GM12878 (cell line): ENCODE measurements around the gene NSG2. TPM values are rescaled to one million over a fixed set of nuclear protein-coding genes. Genes with fewer than 3 reads are reported as not detected.

ENCODE experiments used
- ATAC-seq: fragments of 200-7000 bp; cut with Tn5 transposase; 3 replicates; pipeline ENCODE4 v1.9.1; 2020; ENCODE audit warnings: mild to moderate bottlenecking, moderate library complexity
- BruUV-seq: library from RNA; stranded (reverse); fragments of 400-500 nt; replicated peaks from 2 replicates; lab custom pipeline; 2021; lab: Mats Ljungman, UMichigan
- CTCF ChIA-PET: fragments of 300-600 bp; sonication (Branson Sonifier 250); formaldehyde crosslinking; extraction: SDS; loops from one replicate; lab custom pipeline; 2021; ENCODE audit warnings: inconsistent platforms; lab: Yijun Ruan, JAX
- POLR2A ChIA-PET: fragments of 350-600 bp; formaldehyde crosslinking; extraction: SDS; loops from one replicate; lab custom pipeline; 2021; ENCODE audit warnings: inconsistent platforms; lab: Charles Lee
- RAD21 ChIA-PET: fragments of 300-600 bp; sonication (Branson Sonifier 250); formaldehyde crosslinking; loops from one replicate; lab custom pipeline; 2023; ENCODE audit warnings: antibody characterized with exemption; ENCODE audit not compliant: unreplicated experiment; lab: Charles Lee
- SMC1A ChIA-PET: fragments of 300-600 bp; sonication (Branson Sonifier 250); formaldehyde crosslinking; loops from one replicate; lab custom pipeline; 2023; ENCODE audit not compliant: unreplicated experiment, uncharacterized antibody; lab: Charles Lee
- DNase-seq: peaks from one replicate; pipeline ENCODE4 v3.0.0-alpha.2; 2011; ENCODE audit warnings: low read depth, low spot score
- FAIRE-seq: peaks from 3 replicates; lab custom pipeline; 2011; peaks lifted over from hg19 to GRCh38; lab: Jason Lieb, UNC
- H2AFZ ChIP-seq: 2 replicates; pipeline ENCODE4 v1.6.0; 2011; ENCODE audit warnings: low read depth, low read length, control low read depth; ENCODE audit not compliant: control insufficient read depth
- H3K27ac ChIP-seq: 2 replicates; pipeline ENCODE4 v1.5.1; 2011; ENCODE audit warnings: control low read depth; ENCODE audit not compliant: control insufficient read depth, insufficient read depth
- H3K27me3 ChIP-seq, 2 experiments: replicated peaks in 1 of 2; 2 replicates each; pipeline versions ENCODE4 v1.6.0 to v1.6.1; 2011; ENCODE audit warnings: low read length in 1 of 2; ENCODE audit not compliant: control insufficient read depth in 2 of 2, insufficient read depth in 2 of 2
- H3K36me3 ChIP-seq, 2 experiments: 2 replicates each; pipeline ENCODE4 v1.5.1; 2011; ENCODE audit warnings: low read length in 1 of 2; ENCODE audit not compliant: control insufficient read depth in 2 of 2, insufficient read depth in 2 of 2
- H3K4me1 ChIP-seq: 2 replicates; pipeline ENCODE4 v1.6.1; 2011; ENCODE audit warnings: mild to moderate bottlenecking, low read length, moderate library complexity, mixed read lengths; ENCODE audit not compliant: control insufficient read depth, insufficient read depth
- H3K4me2 ChIP-seq: 2 replicates; pipeline ENCODE4 v1.6.0; 2011; ENCODE audit warnings: control low read depth; ENCODE audit not compliant: control insufficient read depth, insufficient read depth
- H3K4me3 ChIP-seq: fragments of 200-600 bp; sonication (generic); 2 replicates; pipeline ENCODE4 v1.5.1; 2016
- H3K79me2 ChIP-seq: 2 replicates; pipeline ENCODE4 v1.6.0; 2011; ENCODE audit warnings: low read length; ENCODE audit not compliant: control insufficient read depth, insufficient read depth
- H3K9ac ChIP-seq: 2 replicates; pipeline ENCODE4 v1.8.0; 2011; ENCODE audit warnings: low read length, control low read depth, mixed read lengths; ENCODE audit not compliant: control insufficient read depth, insufficient read depth
- H3K9me3 ChIP-seq: replicated peaks from 3 replicates; pipeline ENCODE4 v1.5.1; 2011; ENCODE audit warnings: mild to moderate bottlenecking, low read length; ENCODE audit not compliant: control insufficient read depth, insufficient read depth
- H4K20me1 ChIP-seq: 2 replicates; pipeline ENCODE4 v1.6.0; 2011; ENCODE audit not compliant: control insufficient read depth, insufficient read depth
- ASH2L ChIP-seq: fragments of 300-600, 200-600 bp; sonication (generic); IDR thresholded peaks from 2 replicates; pipeline ENCODE4 v1.6.1; 2017; ENCODE audit warnings: low read depth, mild to moderate bottlenecking, borderline replicate concordance
- BACH1 ChIP-seq: fragments of 450-650 bp; IDR thresholded peaks from 2 replicates; pipeline ENCODE4 v1.6.1; 2017; ENCODE audit warnings: mild to moderate bottlenecking, borderline replicate concordance
- CEBPB ChIP-seq, 2 experiments: fragments of 150-350 bp in 1 of 2; IDR thresholded peaks; 2 replicates each; pipeline ENCODE4 v1.6.1; 2012 to 2014; ENCODE audit warnings: low read depth in 2 of 2, low read length in 2 of 2, borderline replicate concordance in 1 of 2, inconsistent platforms in 1 of 2
- CHD2 ChIP-seq: IDR thresholded peaks from 2 replicates; pipeline ENCODE4 v1.6.1; 2011; ENCODE audit warnings: low read depth, low read length, improper control_type of control experiment, borderline replicate concordance
- E4F1 ChIP-seq: fragments of 450-650 bp; IDR thresholded peaks from 2 replicates; pipeline ENCODE4 v1.6.1; 2018; ENCODE audit warnings: borderline replicate concordance, mild to moderate bottlenecking; ENCODE audit not compliant: partially characterized antibody
- IRF4 ChIP-seq: IDR thresholded peaks from 2 replicates; pipeline ENCODE4 v1.6.1; 2011; ENCODE audit warnings: low read depth, low read length
- MAX ChIP-seq: IDR thresholded peaks from 2 replicates; pipeline ENCODE4 v1.6.1; 2012; ENCODE audit warnings: low read depth, low read length, improper control_type of control experiment
- MLLT1 ChIP-seq: fragments of 450-650 bp; IDR thresholded peaks from 2 replicates; pipeline ENCODE4 v1.6.1; 2016; ENCODE audit warnings: mild to moderate bottlenecking
- MTA2 ChIP-seq: fragments of 450-650 bp; IDR thresholded peaks from 2 replicates; pipeline ENCODE4 v1.6.1; 2016; ENCODE audit warnings: low read depth, mild to moderate bottlenecking, moderate library complexity
- NR2C2 ChIP-seq: IDR thresholded peaks from 2 replicates; pipeline ENCODE4 v1.6.1; 2011; ENCODE audit warnings: borderline replicate concordance, low read depth; ENCODE audit not compliant: control insufficient read depth, insufficient read length
- PAX8 ChIP-seq: fragments of 450-650 bp; IDR thresholded peaks from 2 replicates; pipeline ENCODE4 v1.6.1; 2017; ENCODE audit warnings: mild to moderate bottlenecking, moderate library complexity
- RBBP5 ChIP-seq: fragments of 200-600 bp; sonication (generic); conservative IDR thresholded peaks from 2 replicates; pipeline ENCODE4 v1.6.1; 2016
- RCOR1 ChIP-seq: conservative IDR thresholded peaks from 2 replicates; pipeline ENCODE4 v1.6.1; 2012; ENCODE audit warnings: low read depth, low read length, improper control_type of control experiment
- SMARCA5 ChIP-seq: fragments of 450-650 bp; IDR thresholded peaks from 2 replicates; pipeline ENCODE4 v1.6.1; 2017; ENCODE audit warnings: mild to moderate bottlenecking
- SRF ChIP-seq, 2 experiments: IDR thresholded peaks; 2 replicates each; pipeline ENCODE4 v1.6.1; 2011; ENCODE audit warnings: low read depth in 2 of 2, low read length in 2 of 2, mild to moderate bottlenecking in 1 of 2, moderate library complexity in 1 of 2
- ZNF384 ChIP-seq: IDR thresholded peaks from 2 replicates; pipeline ENCODE4 v1.6.1; 2012; ENCODE audit warnings: low read depth, mild to moderate bottlenecking, low read length, improper control_type of control experiment, borderline replicate concordance
- WGBS: methylation state at CpG from one replicate; pipeline ENCODE4 v1.1.6; 2016; ENCODE audit warnings: low lambda C conversion rate; ENCODE audit not compliant: insufficient replicate concordance, insufficient coverage; ENCODE audit errors: missing lambda C conversion rate; 5-methylcytosine and 5-hydroxymethylcytosine counted together
- in situ Hi-C: fragments of 300-500 bp; cut with MboI; formaldehyde crosslinking; loops from 9 replicates; pipeline ENCODE4 v1.14.3; 2018; ENCODE audit warnings: mixed read lengths
- intact Hi-C: fragments of 100-400 bp; cut with micrococcal nuclease; formaldehyde crosslinking; loops from one replicate; pipeline ENCODE4 v1.14.2; 2022; ENCODE audit not compliant: unreplicated experiment
- polyA plus RNA-seq, 11 experiments: library from polyadenylated mRNA; depleted of rRNA in 4 of 11; unstranded in 6 of 11; stranded (reverse) in 5 of 11; fragments of >200 nt; fragmentation: Nextera tagmentation in 4 of 11; fragmentation: Illumina TruSeq in 1 of 11; extraction: Ambion mirVana in 4 of 11; extraction: Trizol in 1 of 11; gene quantifications; 1 replicate in 1 of 11; 2 replicates in 10 of 11; pipeline versions ENCODE4 v1.2.1 to v1.2.3, GENCODE V29; 2011 to 2016; ENCODE audit warnings: inconsistent platforms in 2 of 11, missing spikeins in 2 of 11, low read depth in 1 of 11
- total RNA-seq, 4 experiments: library from RNA; depleted of rRNA in 3 of 4; stranded (reverse); fragments of >200 nt in 3 of 4; fragmentation: Illumina TruSeq in 1 of 4; extraction: Trizol in 1 of 4; gene quantifications; 2 replicates each; pipeline versions ENCODE4 v1.2.1 to v1.2.3, GENCODE V29; 2013 to 2021

Gene NSG2
- total and polyA plus RNA-seq, 10 of the 15 experiments (the other 5 are each of a cell fraction or from before 2014, with no cell fraction given), result 0.04 to 0.14 TPM; not detected in 8

- ChIA-PET POLR2A (no interaction called here), CTCF (interaction anchor here (0.6 to 0.7 kb wide), 3 partner anchors 14 to 393 kb away, joined by 3 to 4 read pairs (median 3); no protein-coding TSS in a partner anchor), RAD21 (interaction anchor here (0.7 kb wide), 1 partner anchor 245 kb away, joined by 3 read pairs; no protein-coding TSS in a partner anchor), SMC1A (interaction anchor here (0.7 kb wide), 1 partner anchor 529 kb away, joined by 3 read pairs; no protein-coding TSS in a partner anchor)
- Histone ChIP-seq H2AFZ (no peak overlapping the region), H4K20me1 (no peaks in the 10 kb centered on the region), H3K4me1 (no peaks in the 10 kb centered on the region), H3K27ac (no peak overlapping the region), H3K4me2 (no peak overlapping the region), H3K27me3 (peaks cover 0 to 2% of the 10 kb centered on the region in 2 experiments; a peak in 1 of 4 replicates), H3K36me3 (no peaks in the 10 kb centered on the region), H3K9ac (no peak overlapping the region), H3K4me3 (no peak overlapping the region), H3K9me3 (no peaks in the 10 kb centered on the region), H3K79me2 (no peaks in the 10 kb centered on the region)
- no peak for FAIRE-seq
- no peak for TF ChIP-seq SMARCA5
- no peak for TF ChIP-seq MAX
- no peak for TF ChIP-seq ZNF384
- no peak for TF ChIP-seq ASH2L
- TF ChIP-seq E4F1, result no peak
- TF ChIP-seq NR2C2, result no peak
- TF ChIP-seq BACH1, result no peak
- TF ChIP-seq MLLT1, result no peak
- TF ChIP-seq SRF (IDR thresholded peaks at IDR 0.05; ENCODE audit: low read depth in 2 of 2, low read length in 2 of 2), result no peak
- TF ChIP-seq MTA2, result no peak
- TF ChIP-seq IRF4, result no peak
- TF ChIP-seq RBBP5, result no peak
- no peak for TF ChIP-seq CHD2
- no peak for TF ChIP-seq RCOR1
- TF ChIP-seq PAX8, result no peak
- TF ChIP-seq CEBPB (IDR thresholded peaks at IDR 0.05; ENCODE audit: borderline replicate concordance in 1 of 2, low read depth in 2 of 2, low read length in 2 of 2), result no peak
- no peak for DNase-seq
- intact Hi-C loops, result no loop called here
- BruUV-seq, result no TSS peak
- WGBS, result 0% methylated on average over 1 of the region's 1 CpG
- in situ Hi-C loops, result no loop called here
- ATAC-seq, result no peak
Measured at GRCh38 chr5:174010365-174010764, 35.1 kb upstream of the NSG2 start.
